GM21723 (cell line): ENCODE data around the gene KIF21B.

Experiments
- ATAC-seq: cut with Tn5 transposase; IDR thresholded peaks from one replicate; pipeline ENCODE4 v1.9.1; 2021; ENCODE audit warnings: mild to moderate bottlenecking, moderate library complexity; ENCODE audit not compliant: unreplicated experiment

The KIF21B gene

GRCh38 chr1:201020721-201021629, 2.5 kb downstream of the KIF21B start:
- ATAC-seq, result no peak

GRCh38 chr1:201020040-201020591, 3.4 kb downstream of the KIF21B start:
- peak; percentile 17 for ATAC-seq

- ATAC-seq, result peak; percentile 57
These were observed 4.1 kb downstream of the KIF21B start for GRCh38 chr1:201019321-201019977.

- ATAC-seq, result no peak
These were observed 5.7 kb downstream of the KIF21B start for GRCh38 chr1:201017828-201018163.

- no peak for ATAC-seq
These were observed 6.3 kb downstream of the KIF21B start for GRCh38 chr1:201016943-201017827.

GRCh38 chr1:201016211-201016651, 7.3 kb downstream of the KIF21B start:
- no peak for ATAC-seq

- no peak for ATAC-seq
These were observed 7.9 kb downstream of the KIF21B start for GRCh38 chr1:201015551-201016091.

- ATAC-seq, result no peak
These were observed 8.7 kb downstream of the KIF21B start for GRCh38 chr1:201014816-201015200.

GRCh38 chr1:201013991-201014815, 9.3 kb downstream of the KIF21B start:
- ATAC-seq, result no peak

- no peak for ATAC-seq
These were observed 10.5 kb downstream of the KIF21B start for GRCh38 chr1:201013031-201013485.

- no peak for ATAC-seq
These were observed 11.9 kb downstream of the KIF21B start for GRCh38 chr1:201011616-201012015.

- ATAC-seq, result no peak
These were observed 13.4 kb downstream of the KIF21B start for GRCh38 chr1:201009962-201010645.

- ATAC-seq, result no peak
These were observed 14.7 kb downstream of the KIF21B start for GRCh38 chr1:201008666-201009360.

- ATAC-seq, result no peak
These were observed 16.0 kb downstream of the KIF21B start for GRCh38 chr1:201007481-201007880.

- ATAC-seq, result no peak
These were observed 17.1 kb downstream of the KIF21B start for GRCh38 chr1:201006450-201006849.

GRCh38 chr1:201004732-201005131, 18.8 kb downstream of the KIF21B start:
- no peak for ATAC-seq

GRCh38 chr1:201004154-201004553, 19.4 kb downstream of the KIF21B start:
- ATAC-seq, result no peak

GRCh38 chr1:201002510-201002909, 21.0 kb downstream of the KIF21B start:
- no peak for ATAC-seq

GRCh38 chr1:201001962-201002361, 21.6 kb downstream of the KIF21B start:
- no peak for ATAC-seq
